ENCODE measurements around the gene SYNPO2.

DNA sequence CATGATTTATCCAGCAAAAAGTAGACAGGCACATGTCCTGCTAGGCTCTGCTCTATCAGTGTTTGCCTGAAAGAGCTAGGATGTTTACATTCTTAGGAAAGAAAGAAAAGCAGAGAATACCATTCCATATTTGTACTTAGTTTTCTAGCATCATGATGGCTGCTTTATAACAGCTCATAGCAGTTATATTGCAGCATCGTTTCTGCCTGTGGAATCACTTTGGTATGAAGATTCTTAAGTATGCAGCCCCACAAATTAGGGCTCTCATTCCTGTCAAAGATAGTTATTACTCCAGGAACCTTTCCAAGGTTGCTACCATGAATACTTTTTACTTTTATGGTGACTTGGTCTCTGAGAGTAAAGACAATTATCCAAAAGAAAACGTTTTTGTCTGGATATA lies 128.0 kb downstream of the SYNPO2 start:
- TF ChIP-seq POLR2A (IDR thresholded peaks at IDR 0.05): no peak
- TF ChIP-seq, protein P1, sequence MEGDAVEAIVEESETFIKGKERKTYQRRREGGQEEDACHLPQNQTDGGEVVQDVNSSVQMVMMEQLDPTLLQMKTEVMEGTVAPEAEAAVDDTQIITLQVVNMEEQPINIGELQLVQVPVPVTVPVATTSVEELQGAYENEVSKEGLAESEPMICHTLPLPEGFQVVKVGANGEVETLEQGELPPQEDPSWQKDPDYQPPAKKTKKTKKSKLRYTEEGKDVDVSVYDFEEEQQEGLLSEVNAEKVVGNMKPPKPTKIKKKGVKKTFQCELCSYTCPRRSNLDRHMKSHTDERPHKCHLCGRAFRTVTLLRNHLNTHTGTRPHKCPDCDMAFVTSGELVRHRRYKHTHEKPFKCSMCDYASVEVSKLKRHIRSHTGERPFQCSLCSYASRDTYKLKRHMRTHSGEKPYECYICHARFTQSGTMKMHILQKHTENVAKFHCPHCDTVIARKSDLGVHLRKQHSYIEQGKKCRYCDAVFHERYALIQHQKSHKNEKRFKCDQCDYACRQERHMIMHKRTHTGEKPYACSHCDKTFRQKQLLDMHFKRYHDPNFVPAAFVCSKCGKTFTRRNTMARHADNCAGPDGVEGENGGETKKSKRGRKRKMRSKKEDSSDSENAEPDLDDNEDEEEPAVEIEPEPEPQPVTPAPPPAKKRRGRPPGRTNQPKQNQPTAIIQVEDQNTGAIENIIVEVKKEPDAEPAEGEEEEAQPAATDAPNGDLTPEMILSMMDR (IDR thresholded peaks at IDR 0.05): no peak
